K562 (cell line): ENCODE data around the gene UBAC2.

Experiments
- CBX3 ChIP-seq, 2 experiments: IDR thresholded peaks; 1 replicate in 1 of 2; 2 replicates in 1 of 2; pipeline ENCODE4 v1.6.1; 2012; ENCODE audit warnings: inconsistent platforms in 2 of 2, low read length in 2 of 2, borderline replicate concordance in 1 of 2, control low read depth in 1 of 2
- CXXC5 ChIP-seq: fragments of 250-450 bp; sonication (Bioruptor Pico); IDR thresholded peaks from 2 replicates; pipeline ENCODE4 v1.8.0; 2022; ENCODE audit warnings: inconsistent platforms, mild to moderate bottlenecking, moderate library complexity
- MTF1 ChIP-seq: fragments of 250-450 bp; sonication (Bioruptor Pico); IDR thresholded peaks from 2 replicates; pipeline ENCODE4 v1.9.0; 2021; ENCODE audit warnings: moderate library complexity, mild to moderate bottlenecking, inconsistent platforms, borderline replicate concordance
- NBN ChIP-seq: fragments of 450-650 bp; IDR thresholded peaks from 2 replicates; pipeline ENCODE4 v1.6.1; 2016; ENCODE audit warnings: low read depth, mild to moderate bottlenecking
- SMC3 ChIP-seq: conservative IDR thresholded peaks from 2 replicates; pipeline ENCODE4 v1.6.1; 2011; ENCODE audit warnings: low read depth, low read length, improper control_type of control experiment; ENCODE audit not compliant: insufficient read depth
- YY1 ChIP-seq, 3 experiments: IDR thresholded peaks; 2 replicates each; pipeline ENCODE4 v1.6.1; 2011; ENCODE audit warnings: low read length in 2 of 3, mild to moderate bottlenecking in 2 of 3, moderate library complexity in 2 of 3, borderline replicate concordance in 1 of 3, control low read depth in 1 of 3, low read depth in 1 of 3; ENCODE audit not compliant: insufficient read depth in 3 of 3, insufficient replicate concordance in 2 of 3, control insufficient read depth in 1 of 3, insufficient read length in 1 of 3; ENCODE audit errors: extremely low read depth in 1 of 3
- ZNF717 ChIP-seq: fragments of 250-450 bp; sonication (Bioruptor Pico); IDR thresholded peaks from 2 replicates; pipeline ENCODE4 v1.5.0; 2021
- ZNF766 ChIP-seq: fragments of 200-800 bp; sonication (Bioruptor generic); conservative IDR thresholded peaks from 2 replicates; pipeline ENCODE4 v1.6.1; 2016; ENCODE audit warnings: missing genetic modification characterization, missing compliant biosample characterization
- TF ChIP-seq, protein P1 (sequence below): fragments of 250-450 bp; sonication (Bioruptor Pico); IDR thresholded peaks from 2 replicates; pipeline ENCODE4 v1.5.0; 2021

DNA sequence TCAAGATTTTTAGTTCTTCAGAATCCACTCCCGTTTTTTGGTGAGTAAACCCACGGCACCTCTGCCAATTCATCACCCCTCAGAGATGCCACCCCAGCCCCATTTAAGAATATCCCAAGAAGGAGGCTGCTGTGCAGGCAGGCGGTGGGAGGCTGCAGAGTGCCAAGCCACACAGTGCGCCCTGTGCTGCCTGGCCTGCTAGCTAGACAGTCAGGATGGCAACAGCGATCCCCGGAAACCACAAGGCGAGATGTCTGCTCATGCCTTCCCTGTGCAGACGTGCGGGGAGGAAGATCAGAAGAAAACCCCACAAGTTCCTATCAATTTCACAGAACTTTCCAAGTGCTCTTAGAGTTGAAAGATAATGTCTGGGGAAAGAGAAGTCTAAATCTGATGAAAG is 171.3 kb downstream of the UBAC2 start:
- no peak for TF ChIP-seq NBN
- TF ChIP-seq CBX3 (IDR thresholded peaks at IDR 0.05; ENCODE audit: borderline replicate concordance in 1 of 2, low read length in 2 of 2): no peak
- TF ChIP-seq, protein P1, sequence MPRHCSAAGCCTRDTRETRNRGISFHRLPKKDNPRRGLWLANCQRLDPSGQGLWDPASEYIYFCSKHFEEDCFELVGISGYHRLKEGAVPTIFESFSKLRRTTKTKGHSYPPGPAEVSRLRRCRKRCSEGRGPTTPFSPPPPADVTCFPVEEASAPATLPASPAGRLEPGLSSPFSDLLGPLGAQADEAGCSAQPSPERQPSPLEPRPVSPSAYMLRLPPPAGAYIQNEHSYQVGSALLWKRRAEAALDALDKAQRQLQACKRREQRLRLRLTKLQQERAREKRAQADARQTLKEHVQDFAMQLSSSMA (CRISPR knock-in tag): no peak
- no peak for TF ChIP-seq ZNF717 (CRISPR knock-in tag)
- TF ChIP-seq YY1 (IDR thresholded peaks at IDR 0.05; ENCODE audit: borderline replicate concordance in 1 of 3, control insufficient read depth in 1 of 3, extremely low read depth in 1 of 3, insufficient read depth in 3 of 3, insufficient read length in 1 of 3, insufficient replicate concordance in 2 of 3, low read depth in 1 of 3, low read length in 2 of 3): no peak
- TF ChIP-seq CXXC5: no peak
- TF ChIP-seq MTF1 (CRISPR knock-in tag): no peak
- TF ChIP-seq ZNF766: no peak
- no peak for TF ChIP-seq SMC3
